Liver (tissue), 9 donors: Measurements from ENCODE around the gene KDM7A. TPM values are rescaled to one million over a fixed set of nuclear protein-coding genes. Genes with fewer than 3 reads are reported as not detected.

Experiments used
- DNase-seq: peaks from one replicate; pipeline ENCODE4 v3.0.0-alpha.2; 2017; ENCODE audit warnings: low spot score
- H3K27ac ChIP-seq, 2 donors: one replicate each; pipeline ENCODE4 v1.7.0; 2013; ENCODE audit warnings: inconsistent platforms in 2 of 2, low read length in 2 of 2, control low read depth in 1 of 2, low read depth in 1 of 2, mild to moderate bottlenecking in 1 of 2
- H3K27me3 ChIP-seq, 4 donors: one replicate each; pipeline versions ENCODE4 v1.6.1 to v1.7.0; 2013; ENCODE audit warnings: low read length in 3 of 4, inconsistent platforms in 1 of 4, mild to moderate bottlenecking in 1 of 4, moderate library complexity in 1 of 4; ENCODE audit not compliant: control insufficient read depth in 4 of 4, insufficient read depth in 4 of 4
- H3K36me3 ChIP-seq, 4 donors: one replicate each; pipeline versions ENCODE4 v1.6.1 to v1.7.0; 2013; ENCODE audit warnings: low read length in 3 of 4, mild to moderate bottlenecking in 3 of 4, low read depth in 1 of 4, moderate library complexity in 1 of 4; ENCODE audit not compliant: control insufficient read depth in 4 of 4, insufficient read depth in 3 of 4
- H3K4me1 ChIP-seq, 4 donors: one replicate each; pipeline versions ENCODE4 v1.6.1 to v1.7.0; 2013; ENCODE audit warnings: low read length in 3 of 4, mild to moderate bottlenecking in 3 of 4, moderate library complexity in 1 of 4; ENCODE audit not compliant: control insufficient read depth in 4 of 4, insufficient read depth in 4 of 4
- H3K4me3 ChIP-seq, 3 donors: one replicate each; pipeline versions ENCODE4 v1.6.1 to v1.7.0; 2013; ENCODE audit warnings: low read length in 3 of 3, control low read depth in 1 of 3, low read depth in 1 of 3, mild to moderate bottlenecking in 1 of 3
- H3K9ac ChIP-seq, 2 donors: one replicate each; pipeline ENCODE4 v1.7.0; 2013; ENCODE audit warnings: low read length in 2 of 2, mild to moderate bottlenecking in 2 of 2, moderate library complexity in 2 of 2, control low read depth in 1 of 2, low read depth in 1 of 2
- H3K9me3 ChIP-seq, 4 donors: one replicate each; pipeline versions ENCODE4 v1.6.1 to v1.7.0; 2013; ENCODE audit warnings: low read length in 3 of 4; ENCODE audit not compliant: control insufficient read depth in 4 of 4
- EGR1 ChIP-seq, 2 donors: IDR thresholded peaks; 2 replicates each; pipeline ENCODE4 v1.6.1; 2016 to 2018; ENCODE audit warnings: antibody characterized with exemption in 2 of 2, low read depth in 2 of 2
- FOXA1 ChIP-seq: IDR thresholded peaks from 2 replicates; pipeline ENCODE4 v1.6.1; 2016; ENCODE audit warnings: antibody characterized with exemption
- FOXA2 ChIP-seq: IDR thresholded peaks from 2 replicates; pipeline ENCODE4 v1.6.1; 2016; ENCODE audit warnings: antibody characterized with exemption
- GABPA ChIP-seq, 2 donors: IDR thresholded peaks in 1 of 2; conservative IDR thresholded peaks in 1 of 2; 2 replicates each; pipeline ENCODE4 v1.6.1; 2016; ENCODE audit warnings: antibody characterized with exemption in 2 of 2, mild to moderate bottlenecking in 1 of 2, moderate library complexity in 1 of 2
- HNF4A ChIP-seq, 2 donors: conservative IDR thresholded peaks; 2 replicates each; pipeline ENCODE4 v1.6.1; 2016; ENCODE audit warnings: antibody characterized with exemption in 2 of 2, mild to moderate bottlenecking in 2 of 2
- HNF4G ChIP-seq: IDR thresholded peaks from 2 replicates; pipeline ENCODE4 v1.6.1; 2016; ENCODE audit warnings: antibody characterized with exemption
- JUND ChIP-seq, 2 donors: IDR thresholded peaks; 2 replicates each; pipeline ENCODE4 v1.6.1; 2016; ENCODE audit warnings: antibody characterized with exemption in 2 of 2
- NR2F2 ChIP-seq: IDR thresholded peaks from 2 replicates; pipeline ENCODE4 v1.6.1; 2016; ENCODE audit warnings: antibody characterized with exemption
- RAD21 ChIP-seq, 2 donors: IDR thresholded peaks; 2 replicates each; pipeline ENCODE4 v1.6.1; 2016; ENCODE audit warnings: antibody characterized with exemption in 2 of 2, mild to moderate bottlenecking in 2 of 2
- RXRA ChIP-seq, 2 donors: IDR thresholded peaks; 2 replicates each; pipeline ENCODE4 v1.6.1; 2017 to 2018; ENCODE audit warnings: antibody characterized with exemption in 2 of 2, mild to moderate bottlenecking in 1 of 2
- SP1 ChIP-seq: IDR thresholded peaks from 2 replicates; pipeline ENCODE4 v1.6.1; 2018; ENCODE audit warnings: antibody characterized with exemption, mild to moderate bottlenecking
- TAF1 ChIP-seq: conservative IDR thresholded peaks from 2 replicates; pipeline ENCODE4 v1.6.1; 2016; ENCODE audit warnings: antibody characterized with exemption, mild to moderate bottlenecking
- YY1 ChIP-seq: IDR thresholded peaks from 2 replicates; pipeline ENCODE4 v1.6.1; 2016; ENCODE audit warnings: antibody characterized with exemption, mild to moderate bottlenecking
- WGBS: extraction: QIAGEN DNeasy Blood & Tissue Kit; methylation state at CpG from one replicate; pipeline ENCODE4 v1.1.7; 2013; 5-methylcytosine and 5-hydroxymethylcytosine counted together
- polyA plus RNA-seq, 2 donors: library from polyadenylated mRNA; stranded (reverse) in 1 of 2; unstranded in 1 of 2; fragments of 200-250 nt in 1 of 2; fragments of >200 nt in 1 of 2; fragmentation: Nextera tagmentation in 1 of 2; extraction: Ambion mirVana in 1 of 2; gene quantifications; one replicate each; pipeline versions ENCODE4 v1.2.1 to v1.2.3, GENCODE V29; 2013 to 2015
- total RNA-seq, 2 donors: library from RNA; depleted of rRNA; stranded (reverse); fragments of >200 nt; gene quantifications; one replicate each; pipeline ENCODE4 v1.2.3, GENCODE V29; 2014
- TF ChIP-seq, protein P1 (sequence below): IDR thresholded peaks from 2 replicates; pipeline ENCODE4 v1.6.1; 2016; ENCODE audit warnings: antibody characterized with exemption
- TF ChIP-seq, protein P2 (sequence below): IDR thresholded peaks from 2 replicates; pipeline ENCODE4 v1.6.1; 2016; ENCODE audit warnings: antibody characterized with exemption, mild to moderate bottlenecking
- TF ChIP-seq, protein P3 (sequence below): fragments of 150-350 bp; IDR thresholded peaks from 2 replicates; pipeline ENCODE4 v1.5.1; 2017; ENCODE audit warnings: improper control_type of control experiment, low read depth, low read length; ENCODE audit not compliant: missing input control
- TF ChIP-seq, protein P4 (sequence below): IDR thresholded peaks from 2 replicates; pipeline ENCODE4 v1.6.1; 2016; ENCODE audit warnings: antibody characterized with exemption
- TF ChIP-seq, protein P5 (sequence below): IDR thresholded peaks from 2 replicates; pipeline ENCODE4 v1.6.1; 2016; ENCODE audit warnings: antibody characterized with exemption
- donor health status: healthy.
- donor health status: healthy.
- donor health status: healthy.
- donor health status: healthy.
- donor health status: healthy.

Gene KDM7A
- total and polyA plus RNA-seq, 4 donors = 1.9 to 27.5 (median 9.9) TPM

DNA sequence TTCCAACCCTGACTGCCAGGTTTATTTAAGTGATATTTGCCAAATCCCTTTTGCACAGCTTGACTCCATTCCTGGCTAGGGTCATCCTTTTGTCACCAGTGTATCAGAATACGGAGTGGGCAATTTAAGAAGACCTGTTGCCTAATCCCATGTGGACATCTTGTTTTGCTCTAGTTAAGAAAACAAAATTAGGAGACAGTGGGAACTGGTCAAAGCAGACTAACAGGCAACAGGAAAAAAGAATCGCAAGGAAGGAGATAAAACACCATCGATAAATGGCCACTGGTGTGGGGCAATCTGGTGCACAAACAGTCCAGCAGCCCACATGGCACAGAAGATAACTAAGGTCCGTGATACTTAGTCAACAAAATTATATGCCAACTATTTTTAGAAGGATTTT lies 21.4 kb downstream of the KDM7A start:
- 21% methylated on average over 4 of the region's 4 CpGs for WGBS
- no peak overlapping the region for H3K9ac ChIP-seq

More for the DNA sequence above, 21.4 kb downstream of the KDM7A start:
- peaks cover 0 to 25% (median 7%) of the 10 kb centered on the region in 4 donors for H3K4me1 ChIP-seq
- H3K27ac ChIP-seq = no peak overlapping the region
- H3K4me3 ChIP-seq = no peak overlapping the region
- H3K27me3 ChIP-seq = no peaks in the 10 kb centered on the region
- H3K36me3 ChIP-seq = no peaks in the 10 kb centered on the region
- DNase-seq = no peak
- TF ChIP-seq HNF4A (conservative IDR thresholded peaks at IDR 0.05) (peak in 1 of 2 donors; percentile 33), YY1 (peak; percentile 78), RXRA (IDR thresholded peaks at IDR 0.05) (peak in 1 of 2 donors; percentile 20), SP1 (no peak), FOXA1 (no peak), JUND (IDR thresholded peaks at IDR 0.05) (no peak), HNF4G (no peak), TAF1 (no peak), NR2F2 (no peak), GABPA (IDR thresholded peaks at IDR 0.05 in 1 of 2, conservative IDR thresholded peaks at IDR 0.05 in 1 of 2) (no peak), FOXA2 (no peak), EGR1 (IDR thresholded peaks at IDR 0.05; ENCODE audit: low read depth in 2 of 2) (no peak), RAD21 (IDR thresholded peaks at IDR 0.05) (peak in 1 of 2 donors; percentile 5)
- TF ChIP-seq, protein P1, sequence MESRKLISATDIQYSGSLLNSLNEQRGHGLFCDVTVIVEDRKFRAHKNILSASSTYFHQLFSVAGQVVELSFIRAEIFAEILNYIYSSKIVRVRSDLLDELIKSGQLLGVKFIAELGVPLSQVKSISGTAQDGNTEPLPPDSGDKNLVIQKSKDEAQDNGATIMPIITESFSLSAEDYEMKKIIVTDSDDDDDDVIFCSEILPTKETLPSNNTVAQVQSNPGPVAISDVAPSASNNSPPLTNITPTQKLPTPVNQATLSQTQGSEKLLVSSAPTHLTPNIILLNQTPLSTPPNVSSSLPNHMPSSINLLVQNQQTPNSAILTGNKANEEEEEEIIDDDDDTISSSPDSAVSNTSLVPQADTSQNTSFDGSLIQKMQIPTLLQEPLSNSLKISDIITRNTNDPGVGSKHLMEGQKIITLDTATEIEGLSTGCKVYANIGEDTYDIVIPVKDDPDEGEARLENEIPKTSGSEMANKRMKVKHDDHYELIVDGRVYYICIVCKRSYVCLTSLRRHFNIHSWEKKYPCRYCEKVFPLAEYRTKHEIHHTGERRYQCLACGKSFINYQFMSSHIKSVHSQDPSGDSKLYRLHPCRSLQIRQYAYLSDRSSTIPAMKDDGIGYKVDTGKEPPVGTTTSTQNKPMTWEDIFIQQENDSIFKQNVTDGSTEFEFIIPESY = no peak
- TF ChIP-seq, protein P2, sequence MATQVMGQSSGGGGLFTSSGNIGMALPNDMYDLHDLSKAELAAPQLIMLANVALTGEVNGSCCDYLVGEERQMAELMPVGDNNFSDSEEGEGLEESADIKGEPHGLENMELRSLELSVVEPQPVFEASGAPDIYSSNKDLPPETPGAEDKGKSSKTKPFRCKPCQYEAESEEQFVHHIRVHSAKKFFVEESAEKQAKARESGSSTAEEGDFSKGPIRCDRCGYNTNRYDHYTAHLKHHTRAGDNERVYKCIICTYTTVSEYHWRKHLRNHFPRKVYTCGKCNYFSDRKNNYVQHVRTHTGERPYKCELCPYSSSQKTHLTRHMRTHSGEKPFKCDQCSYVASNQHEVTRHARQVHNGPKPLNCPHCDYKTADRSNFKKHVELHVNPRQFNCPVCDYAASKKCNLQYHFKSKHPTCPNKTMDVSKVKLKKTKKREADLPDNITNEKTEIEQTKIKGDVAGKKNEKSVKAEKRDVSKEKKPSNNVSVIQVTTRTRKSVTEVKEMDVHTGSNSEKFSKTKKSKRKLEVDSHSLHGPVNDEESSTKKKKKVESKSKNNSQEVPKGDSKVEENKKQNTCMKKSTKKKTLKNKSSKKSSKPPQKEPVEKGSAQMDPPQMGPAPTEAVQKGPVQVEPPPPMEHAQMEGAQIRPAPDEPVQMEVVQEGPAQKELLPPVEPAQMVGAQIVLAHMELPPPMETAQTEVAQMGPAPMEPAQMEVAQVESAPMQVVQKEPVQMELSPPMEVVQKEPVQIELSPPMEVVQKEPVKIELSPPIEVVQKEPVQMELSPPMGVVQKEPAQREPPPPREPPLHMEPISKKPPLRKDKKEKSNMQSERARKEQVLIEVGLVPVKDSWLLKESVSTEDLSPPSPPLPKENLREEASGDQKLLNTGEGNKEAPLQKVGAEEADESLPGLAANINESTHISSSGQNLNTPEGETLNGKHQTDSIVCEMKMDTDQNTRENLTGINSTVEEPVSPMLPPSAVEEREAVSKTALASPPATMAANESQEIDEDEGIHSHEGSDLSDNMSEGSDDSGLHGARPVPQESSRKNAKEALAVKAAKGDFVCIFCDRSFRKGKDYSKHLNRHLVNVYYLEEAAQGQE = no peak
- TF ChIP-seq, protein P3, sequence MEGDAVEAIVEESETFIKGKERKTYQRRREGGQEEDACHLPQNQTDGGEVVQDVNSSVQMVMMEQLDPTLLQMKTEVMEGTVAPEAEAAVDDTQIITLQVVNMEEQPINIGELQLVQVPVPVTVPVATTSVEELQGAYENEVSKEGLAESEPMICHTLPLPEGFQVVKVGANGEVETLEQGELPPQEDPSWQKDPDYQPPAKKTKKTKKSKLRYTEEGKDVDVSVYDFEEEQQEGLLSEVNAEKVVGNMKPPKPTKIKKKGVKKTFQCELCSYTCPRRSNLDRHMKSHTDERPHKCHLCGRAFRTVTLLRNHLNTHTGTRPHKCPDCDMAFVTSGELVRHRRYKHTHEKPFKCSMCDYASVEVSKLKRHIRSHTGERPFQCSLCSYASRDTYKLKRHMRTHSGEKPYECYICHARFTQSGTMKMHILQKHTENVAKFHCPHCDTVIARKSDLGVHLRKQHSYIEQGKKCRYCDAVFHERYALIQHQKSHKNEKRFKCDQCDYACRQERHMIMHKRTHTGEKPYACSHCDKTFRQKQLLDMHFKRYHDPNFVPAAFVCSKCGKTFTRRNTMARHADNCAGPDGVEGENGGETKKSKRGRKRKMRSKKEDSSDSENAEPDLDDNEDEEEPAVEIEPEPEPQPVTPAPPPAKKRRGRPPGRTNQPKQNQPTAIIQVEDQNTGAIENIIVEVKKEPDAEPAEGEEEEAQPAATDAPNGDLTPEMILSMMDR = no peak
- TF ChIP-seq, protein P4, sequence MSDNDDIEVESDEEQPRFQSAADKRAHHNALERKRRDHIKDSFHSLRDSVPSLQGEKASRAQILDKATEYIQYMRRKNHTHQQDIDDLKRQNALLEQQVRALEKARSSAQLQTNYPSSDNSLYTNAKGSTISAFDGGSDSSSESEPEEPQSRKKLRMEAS = peak; percentile 48
- TF ChIP-seq, protein P5, sequence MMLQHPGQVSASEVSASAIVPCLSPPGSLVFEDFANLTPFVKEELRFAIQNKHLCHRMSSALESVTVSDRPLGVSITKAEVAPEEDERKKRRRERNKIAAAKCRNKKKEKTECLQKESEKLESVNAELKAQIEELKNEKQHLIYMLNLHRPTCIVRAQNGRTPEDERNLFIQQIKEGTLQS = no peak
- no peaks in the 10 kb centered on the region for H3K9me3 ChIP-seq
